GM12892 (cell line): Measurements from ENCODE around the gene COX10.

ENCODE experiments used
- POLR2A ChIP-seq: IDR thresholded peaks from 2 replicates; pipeline ENCODE4 v1.6.1; 2011; ENCODE audit warnings: low read depth, low read length, control low read depth
- POLR2AphosphoS5 ChIP-seq: IDR thresholded peaks from 2 replicates; pipeline ENCODE4 v1.6.1; 2011; ENCODE audit warnings: low read depth, low read length, control low read depth
- TAF1 ChIP-seq: IDR thresholded peaks from 2 replicates; pipeline ENCODE4 v1.6.1; 2011; ENCODE audit warnings: low read depth, mild to moderate bottlenecking, control low read depth, low read length, borderline replicate concordance

GRCh38 chr17:14168582-14168981 is 99.3 kb downstream of the COX10 start:
- no peak for TF ChIP-seq TAF1
- no peak for TF ChIP-seq POLR2AphosphoS5
- no peak for TF ChIP-seq POLR2A
